SK-N-SH (cell line): ENCODE measurements around the gene AP4B1. TPM values are rescaled to one million over a fixed set of nuclear protein-coding genes. Genes with fewer than 3 reads are reported as not detected.

ENCODE experiments used
- CTCF ChIA-PET: fragments of 300-600, 350-600 bp; formaldehyde crosslinking; extraction: SDS; loops from one replicate; lab custom pipeline; 2021; lab: Yijun Ruan, JAX
- POLR2A ChIA-PET: fragments of 350-600 bp; sonication (Branson Sonifier 250); formaldehyde crosslinking; extraction: SDS; loops from one replicate; lab custom pipeline; 2020; ENCODE audit warnings: antibody characterized with exemption, inconsistent platforms; lab: Yijun Ruan, JAX
- DNase-seq: peaks from one replicate; pipeline ENCODE4 v3.0.0; 2012
- H2AFZ ChIP-seq: fragments of 200-600 bp; sonication (generic); 2 replicates; pipeline ENCODE4 v1.8.1; 2016; ENCODE audit warnings: antibody characterized with exemption, mild to moderate bottlenecking, low read depth
- H3F3A ChIP-seq: fragments of 200-600 bp; sonication (generic); replicated peaks from 2 replicates; pipeline ENCODE3; 2016; ENCODE audit warnings: antibody characterized with exemption, mild to moderate bottlenecking; ENCODE audit not compliant: insufficient read depth
- H3K27ac ChIP-seq, 2 experiments: fragments of 200-500 bp in 1 of 2; fragments of 200-600 bp in 1 of 2; sonication (Bioruptor generic) in 1 of 2; sonication (generic), shearing (Covaris generic) in 1 of 2; 2 replicates each; pipeline versions ENCODE4 v1.5.1 to v1.6.1; 2014 to 2016; ENCODE audit warnings: low read depth in 2 of 2, inconsistent platforms in 1 of 2, low read length in 1 of 2, mild to moderate bottlenecking in 1 of 2, mixed read lengths in 1 of 2
- H3K27me3 ChIP-seq: fragments of 200-600 bp; sonication (generic), shearing (Covaris generic); 2 replicates; pipeline ENCODE4 v1.6.1; 2016; ENCODE audit warnings: mixed run types; ENCODE audit not compliant: insufficient read depth
- H3K36me3 ChIP-seq, 2 experiments: fragments of 200-500 bp in 1 of 2; fragments of 200-600 bp in 1 of 2; sonication (Bioruptor generic) in 1 of 2; sonication (generic) in 1 of 2; replicated peaks in 1 of 2; 2 replicates each; pipeline versions ENCODE3 to v1.5.1; 2014 to 2016; ENCODE audit warnings: low read length in 1 of 2, mild to moderate bottlenecking in 1 of 2; ENCODE audit not compliant: insufficient read depth in 2 of 2, control insufficient read depth in 1 of 2
- H3K4me1 ChIP-seq, 2 experiments: fragments of 200-500 bp in 1 of 2; fragments of 200-600 bp in 1 of 2; sonication (Bioruptor generic) in 1 of 2; sonication (generic), shearing (Covaris generic) in 1 of 2; 2 replicates each; pipeline versions ENCODE4 v1.5.1 to v1.6.1; 2014 to 2016; ENCODE audit warnings: low read depth in 1 of 2, low read length in 1 of 2, mixed run types in 1 of 2; ENCODE audit not compliant: insufficient read depth in 2 of 2, control insufficient read depth in 1 of 2
- H3K4me2 ChIP-seq: fragments of 200-600 bp; sonication (generic), shearing (Covaris generic); 2 replicates; pipeline ENCODE4 v1.6.1; 2017; ENCODE audit warnings: mixed run types
- H3K4me3 ChIP-seq, 2 experiments: fragments of 200-500 bp in 1 of 2; fragments of 200-600 bp in 1 of 2; sonication (Bioruptor generic) in 1 of 2; sonication (generic), shearing (Covaris generic) in 1 of 2; 2 replicates each; pipeline versions ENCODE4 v1.5.1 to v1.8.1; 2014 to 2016; ENCODE audit warnings: low read depth in 2 of 2, inconsistent platforms in 1 of 2, low read length in 1 of 2, mild to moderate bottlenecking in 1 of 2, mixed read lengths in 1 of 2, moderate library complexity in 1 of 2
- H3K79me2 ChIP-seq: fragments of 200-600 bp; sonication (generic); 2 replicates; pipeline ENCODE4 v1.8.1; 2017; ENCODE audit warnings: mild to moderate bottlenecking; ENCODE audit not compliant: insufficient read depth
- H3K9ac ChIP-seq: fragments of 200-600 bp; sonication (generic); 2 replicates; pipeline ENCODE4 v1.6.1; 2017; ENCODE audit warnings: mixed run types
- H3K9me2 ChIP-seq: fragments of 200-600 bp; sonication (generic); 2 replicates; pipeline ENCODE4 v1.6.1; 2017; ENCODE audit warnings: mixed run types
- H3K9me3 ChIP-seq: fragments of 200-600 bp; sonication (generic); 2 replicates; pipeline ENCODE4 v1.6.1; 2017; ENCODE audit warnings: mixed run types, mild to moderate bottlenecking, moderate library complexity
- H4K20me1 ChIP-seq: fragments of 200-600 bp; sonication (generic); 2 replicates; pipeline ENCODE4 v1.6.1; 2017; ENCODE audit warnings: mild to moderate bottlenecking, mixed run types; ENCODE audit not compliant: insufficient read depth
- CHD2 ChIP-seq: fragments of 150-350 bp; IDR thresholded peaks from 2 replicates; pipeline ENCODE4 v1.6.1; 2018; ENCODE audit warnings: low read length; ENCODE audit not compliant: partially characterized antibody
- CTCF ChIP-seq: fragments of 200-600 bp; sonication (generic); IDR thresholded peaks from 2 replicates; pipeline ENCODE4 v1.6.1; 2017; ENCODE audit warnings: antibody characterized with exemption, mild to moderate bottlenecking, moderate library complexity
- EP300 ChIP-seq, 2 experiments: IDR thresholded peaks; 2 replicates each; pipeline versions ENCODE4 v1.4.0 to v1.6.1; 2012; ENCODE audit warnings: borderline replicate concordance in 1 of 2, low read depth in 1 of 2, low read length in 1 of 2
- EZH2phosphoT487 ChIP-seq: fragments of 200-600 bp; sonication (generic); IDR thresholded peaks from 2 replicates; pipeline ENCODE4 v1.6.1; 2017; ENCODE audit warnings: low read depth, mixed run types, mild to moderate bottlenecking, antibody characterized with exemption, moderate library complexity, borderline replicate concordance
- FOSL2 ChIP-seq: IDR thresholded peaks from 2 replicates; pipeline ENCODE4 v1.4.0; 2012; ENCODE audit warnings: low read depth, mild to moderate bottlenecking, moderate library complexity, borderline replicate concordance
- GABPA ChIP-seq: IDR thresholded peaks from 2 replicates; pipeline ENCODE4 v1.4.0; 2012; ENCODE audit warnings: low read depth, mild to moderate bottlenecking
- GATA2 ChIP-seq: sonication (generic); formaldehyde crosslinking; IDR thresholded peaks from 2 replicates; pipeline ENCODE4 v1.5.0; 2020; ENCODE audit warnings: mild to moderate bottlenecking, missing genetic modification reagents
- MEF2A ChIP-seq: IDR thresholded peaks from 2 replicates; pipeline ENCODE4 v1.4.0; 2012; ENCODE audit warnings: low read depth, borderline replicate concordance
- MXI1 ChIP-seq: IDR thresholded peaks from 2 replicates; pipeline ENCODE4 v1.6.1; 2012; ENCODE audit warnings: mild to moderate bottlenecking, low read depth, low read length, improper control_type of control experiment
- POLR2AphosphoS5 ChIP-seq: IDR thresholded peaks from 2 replicates; pipeline ENCODE4 v1.6.1; 2012; ENCODE audit warnings: low read depth, low read length
- RAD21 ChIP-seq: IDR thresholded peaks from 2 replicates; pipeline ENCODE4 v1.6.1; 2012; ENCODE audit warnings: mild to moderate bottlenecking, low read length
- RCOR1 ChIP-seq: fragments of 150-350 bp; IDR thresholded peaks from 2 replicates; pipeline ENCODE4 v1.6.1; 2017; ENCODE audit warnings: antibody characterized with exemption, low read length
- REST ChIP-seq: IDR thresholded peaks from 2 replicates; pipeline ENCODE4 v1.6.1; 2012; ENCODE audit warnings: mild to moderate bottlenecking, low read depth, low read length, moderate library complexity
- RXRA ChIP-seq: IDR thresholded peaks from 2 replicates; pipeline ENCODE4 v1.4.0; 2012; ENCODE audit warnings: low read depth, mild to moderate bottlenecking, borderline replicate concordance
- SIN3A ChIP-seq: IDR thresholded peaks from 2 replicates; pipeline ENCODE4 v1.6.1; 2012; ENCODE audit warnings: low read depth, mild to moderate bottlenecking, low read length, moderate library complexity, borderline replicate concordance
- TCF12 ChIP-seq: IDR thresholded peaks from 2 replicates; pipeline ENCODE4 v1.4.0; 2012
- TEAD4 ChIP-seq: IDR thresholded peaks from 2 replicates; pipeline ENCODE4 v1.4.0; 2012; ENCODE audit warnings: mild to moderate bottlenecking, borderline replicate concordance; ENCODE audit not compliant: insufficient read depth
- WGBS: methylation state at CpG from one replicate; pipeline ENCODE4 v1.1.6; 2017; ENCODE audit warnings: low lambda C conversion rate; 5-methylcytosine and 5-hydroxymethylcytosine counted together
- polyA plus RNA-seq, 3 experiments: library from polyadenylated mRNA; depleted of rRNA; stranded (reverse); fragments of >200 nt; gene quantifications; 2 replicates each; pipeline ENCODE4 v1.2.3, GENCODE V29; 2012
- TF ChIP-seq, protein P1 (sequence below): fragments of 150-350 bp; IDR thresholded peaks from 2 replicates; pipeline ENCODE4 v1.6.1; 2016; ENCODE audit warnings: mild to moderate bottlenecking, low read depth, low read length
- TF ChIP-seq, protein P2 (sequence below): IDR thresholded peaks from 2 replicates; pipeline ENCODE4 v1.4.0; 2012; ENCODE audit warnings: low read depth, borderline replicate concordance
- TF ChIP-seq, protein P3 (sequence below): IDR thresholded peaks from 2 replicates; pipeline ENCODE4 v1.4.0; 2012; ENCODE audit warnings: low read depth

Gene AP4B1
- polyA plus RNA-seq (2012; rRNA removed) = 11.5 and 16.8 TPM in 2 replicates
- 7.7 and 8.1 TPM in 2 replicates for polyA plus RNA-seq (2012; cell fraction: cytosol; rRNA removed)
- polyA plus RNA-seq (2012; cell fraction: nucleus; rRNA removed) = 41.9 and 60.0 TPM in 2 replicates

DNA sequence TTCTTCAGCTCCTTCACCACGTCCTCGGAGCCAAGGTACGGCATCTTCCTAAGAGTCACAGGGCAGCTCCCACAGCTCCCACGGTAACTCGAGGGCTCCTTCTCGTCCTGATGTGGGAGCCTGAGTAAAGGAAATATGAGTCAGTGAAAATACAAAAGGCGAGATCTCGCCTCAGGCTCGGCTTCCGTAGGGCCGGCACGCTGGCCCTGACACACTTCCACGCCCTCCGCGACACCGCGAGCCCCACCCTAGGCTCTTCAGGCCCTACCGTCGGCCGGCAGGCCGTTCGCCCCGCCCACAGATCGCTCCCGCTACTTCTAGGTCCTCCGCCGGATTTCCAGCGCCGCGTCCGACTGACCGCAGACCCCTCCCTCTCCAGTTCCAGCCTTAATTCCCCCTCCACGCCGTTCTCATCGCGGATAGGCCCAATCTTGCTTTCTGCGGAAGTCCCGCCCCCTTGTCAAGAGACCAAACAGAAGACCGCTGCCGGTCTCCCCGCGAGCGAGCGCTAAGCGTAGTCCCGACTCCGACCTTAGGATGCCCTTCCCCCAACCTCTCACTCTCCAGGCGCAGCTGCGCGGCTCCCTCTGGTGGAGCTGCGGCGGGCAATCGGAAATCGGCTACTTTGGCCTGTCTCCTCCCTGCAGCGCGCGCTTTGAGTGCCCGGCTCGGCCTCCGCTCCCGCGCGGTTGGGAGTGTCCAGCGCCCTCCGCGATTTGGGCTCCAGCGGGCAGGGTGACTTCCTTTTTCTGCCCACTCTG is at the start of gene AP4B1, which contains the start of gene DCLRE1B:
TSS of gene AP4B1 (minus strand) at position 126 of the 761 bp plus-strand sequence. CDS start at position 44, 82 bp downstream.
TSS of gene DCLRE1B (plus strand) at position 653 of the 761 bp plus-strand sequence. CDS start 261 bp downstream, outside the sequence.
- ChIA-PET POLR2A (interaction anchor here (1.1 to 1.5 kb wide), 3 partner anchors 25 to 93 kb away, joined by 3 to 21 read pairs (median 3); partner anchors contain the start of gene HIPK1), CTCF (interaction anchor here (0.8 to 4.0 kb wide), 9 partner anchors 11 to 378 kb away, joined by 3 to 19 read pairs (median 4); partner anchors contain the start of genes HIPK1, OLFML3 and PHTF1)
- Histone ChIP-seq H2AFZ (peak within 1 kb of the TSS; percentile 93), H3K9me3 (no peaks in the 10 kb centered on the region), H3K27me3 (no peaks in the 10 kb centered on the region), H3K9me2 (no peaks in the 10 kb centered on the region), H3K9ac (peak within 1 kb of the TSS; percentile 86), H3K4me3 (peak within 1 kb of the TSS; percentile 62 to 84), H3F3A (no peaks in the 10 kb centered on the region), H4K20me1 (no peaks in the 10 kb centered on the region), H3K36me3 (peaks cover 15 to 20% of the 10 kb centered on the region in 2 experiments), H3K4me2 (peak within 1 kb of the TSS; percentile 98), H3K27ac (peak within 1 kb of the TSS; percentile 90 to 93), H3K4me1 (peaks cover 0 to 11% of the 10 kb centered on the region in 2 experiments; a peak in 2 of 4 replicates), H3K79me2 (peaks cover 51% of the 10 kb centered on the region)
- under 1% methylated on average over 58 of the region's 67 CpGs for WGBS
- DNase-seq = peak; percentile 95
- TF ChIP-seq CHD2 = peak; percentile 97
- peak; percentile 64 for TF ChIP-seq RAD21
- TF ChIP-seq GABPA = peak; percentile 84
- TF ChIP-seq TEAD4 = no peak
- peak; percentile 98 for TF ChIP-seq SIN3A
- peak; percentile 70; the same call in 1 of the 2 replicates for TF ChIP-seq RCOR1
- no peak for TF ChIP-seq MEF2A
- TF ChIP-seq, protein P1, sequence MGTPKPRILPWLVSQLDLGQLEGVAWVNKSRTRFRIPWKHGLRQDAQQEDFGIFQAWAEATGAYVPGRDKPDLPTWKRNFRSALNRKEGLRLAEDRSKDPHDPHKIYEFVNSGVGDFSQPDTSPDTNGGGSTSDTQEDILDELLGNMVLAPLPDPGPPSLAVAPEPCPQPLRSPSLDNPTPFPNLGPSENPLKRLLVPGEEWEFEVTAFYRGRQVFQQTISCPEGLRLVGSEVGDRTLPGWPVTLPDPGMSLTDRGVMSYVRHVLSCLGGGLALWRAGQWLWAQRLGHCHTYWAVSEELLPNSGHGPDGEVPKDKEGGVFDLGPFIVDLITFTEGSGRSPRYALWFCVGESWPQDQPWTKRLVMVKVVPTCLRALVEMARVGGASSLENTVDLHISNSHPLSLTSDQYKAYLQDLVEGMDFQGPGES = no peak
- TF ChIP-seq, protein P2, sequence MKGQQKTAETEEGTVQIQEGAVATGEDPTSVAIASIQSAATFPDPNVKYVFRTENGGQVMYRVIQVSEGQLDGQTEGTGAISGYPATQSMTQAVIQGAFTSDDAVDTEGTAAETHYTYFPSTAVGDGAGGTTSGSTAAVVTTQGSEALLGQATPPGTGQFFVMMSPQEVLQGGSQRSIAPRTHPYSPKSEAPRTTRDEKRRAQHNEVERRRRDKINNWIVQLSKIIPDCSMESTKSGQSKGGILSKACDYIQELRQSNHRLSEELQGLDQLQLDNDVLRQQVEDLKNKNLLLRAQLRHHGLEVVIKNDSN = peak; percentile 16; the same call in 1 of the 2 replicates
- TF ChIP-seq, protein P3, sequence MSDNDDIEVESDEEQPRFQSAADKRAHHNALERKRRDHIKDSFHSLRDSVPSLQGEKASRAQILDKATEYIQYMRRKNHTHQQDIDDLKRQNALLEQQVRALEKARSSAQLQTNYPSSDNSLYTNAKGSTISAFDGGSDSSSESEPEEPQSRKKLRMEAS = peak; percentile 35
- peak; percentile 37; the same call in 1 of the 2 replicates for TF ChIP-seq RXRA
- peak; percentile 20; the same call in 1 of the 2 replicates for TF ChIP-seq FOSL2
- TF ChIP-seq TCF12 = peak; percentile 52; the same call in 1 of the 2 replicates
- peak; percentile 31 to 76; a peak in 3 of 4 replicates for TF ChIP-seq EP300 (IDR thresholded peaks at IDR 0.05; ENCODE audit: borderline replicate concordance in 1 of 2, low read depth in 1 of 2, low read length in 1 of 2)
- TF ChIP-seq EZH2phosphoT487 = no peak
- no peak for TF ChIP-seq GATA2
- TF ChIP-seq MXI1 = no peak; the same call in none of the 2 replicates
- no peak for TF ChIP-seq REST
- peak; percentile 66 for TF ChIP-seq CTCF
- peak; percentile 88 for TF ChIP-seq POLR2AphosphoS5
